NCI-H1092 (cell line): ENCODE measurements around the gene POMT1.
"Not testable (repeated sequence)": the region's sequence is repeated elsewhere in the genome, so short reads cannot be mapped to it uniquely, and the experiment has no call there.

Source experiments
- DNase-seq: peaks from one replicate; lab custom pipeline; 2025; lab: John Stamatoyannopoulos, UW

The POMT1 gene

GRCh38 chr9:131496844-131497405, 5.8 kb upstream of the POMT1 start:
- DNase-seq: no peak

- DNase-seq: no peak
These were observed 3.4 kb upstream of the POMT1 start for GRCh38 chr9:131499254-131499767.

- DNase-seq: no peak
These were observed 2.3 kb upstream of the POMT1 start for GRCh38 chr9:131500377-131500776.

- no peak for DNase-seq
These were observed 1.7 kb upstream of the POMT1 start for GRCh38 chr9:131500939-131501541.

- no peak for DNase-seq
These were observed 1.1 kb downstream of the POMT1 start for GRCh38 chr9:131503626-131504465.

- DNase-seq: no peak
These were observed 2.3 kb downstream of the POMT1 start for GRCh38 chr9:131505012-131505411.

- DNase-seq: no peak
These were observed 8.7 kb downstream of the POMT1 start for GRCh38 chr9:131511416-131511815.

GRCh38 chr9:131511880-131512279, 9.2 kb downstream of the POMT1 start:
- DNase-seq: no peak

- no peak for DNase-seq
These were observed 10.5 kb downstream of the POMT1 start for GRCh38 chr9:131513177-131513576.

GRCh38 chr9:131515559-131516031, 12.9 kb downstream of the POMT1 start:
- DNase-seq: not testable (repeated sequence)

- no peak for DNase-seq
These were observed 13.4 kb downstream of the POMT1 start for GRCh38 chr9:131516100-131516499.

- no peak for DNase-seq
These were observed 14.2 kb downstream of the POMT1 start for GRCh38 chr9:131516930-131517329.

- DNase-seq: no peak
These were observed 15.1 kb downstream of the POMT1 start for GRCh38 chr9:131517761-131518190.

GRCh38 chr9:131518553-131518952, 15.8 kb downstream of the POMT1 start:
- DNase-seq: no peak

GRCh38 chr9:131520503-131520902, 17.8 kb downstream of the POMT1 start:
- DNase-seq: no peak

GRCh38 chr9:131521203-131521602, 18.5 kb downstream of the POMT1 start:
- DNase-seq: no peak

GRCh38 chr9:131521822-131522221, 19.1 kb downstream of the POMT1 start:
- no peak for DNase-seq

GRCh38 chr9:131522257-131523085, 19.8 kb downstream of the POMT1 start:
- DNase-seq: no peak

GRCh38 chr9:131523086-131523388, 20.3 kb downstream of the POMT1 start:
- DNase-seq: no peak

GRCh38 chr9:131523451-131524435, 21.0 kb downstream of the POMT1 start:
- no peak for DNase-seq
